Right lung (tissue), 5 donors: ENCODE measurements around the gene MAT2A. TPM values are rescaled to one million over a fixed set of nuclear protein-coding genes. Genes with fewer than 3 reads are reported as not detected.
A peak's percentile ranks its signal among the peaks of the same experiment; 100 is the strongest.
"Not testable (repeated sequence)": the region's sequence is repeated elsewhere in the genome, so short reads cannot be mapped to it uniquely, and the experiment has no call there.

Source experiments
- DNase-seq, 2 donors: peaks; one replicate each; pipeline ENCODE4 v3.0.0-alpha.2; 2013
- polyA plus RNA-seq, 5 donors: library from polyadenylated mRNA; unstranded; fragments of 120-200 nt; gene quantifications; one replicate each; pipeline versions ENCODE4 v1.2.1 to v1.2.3, GENCODE V29; 2013; ENCODE audit warnings: inconsistent platforms in 1 of 5, low replicate concordance in 1 of 5; ENCODE audit not compliant: insufficient read length in 5 of 5, insufficient read depth in 1 of 5

MAT2A gene
- polyA plus RNA-seq, 5 donors = 274 to 398 (median 339) TPM

DNA sequence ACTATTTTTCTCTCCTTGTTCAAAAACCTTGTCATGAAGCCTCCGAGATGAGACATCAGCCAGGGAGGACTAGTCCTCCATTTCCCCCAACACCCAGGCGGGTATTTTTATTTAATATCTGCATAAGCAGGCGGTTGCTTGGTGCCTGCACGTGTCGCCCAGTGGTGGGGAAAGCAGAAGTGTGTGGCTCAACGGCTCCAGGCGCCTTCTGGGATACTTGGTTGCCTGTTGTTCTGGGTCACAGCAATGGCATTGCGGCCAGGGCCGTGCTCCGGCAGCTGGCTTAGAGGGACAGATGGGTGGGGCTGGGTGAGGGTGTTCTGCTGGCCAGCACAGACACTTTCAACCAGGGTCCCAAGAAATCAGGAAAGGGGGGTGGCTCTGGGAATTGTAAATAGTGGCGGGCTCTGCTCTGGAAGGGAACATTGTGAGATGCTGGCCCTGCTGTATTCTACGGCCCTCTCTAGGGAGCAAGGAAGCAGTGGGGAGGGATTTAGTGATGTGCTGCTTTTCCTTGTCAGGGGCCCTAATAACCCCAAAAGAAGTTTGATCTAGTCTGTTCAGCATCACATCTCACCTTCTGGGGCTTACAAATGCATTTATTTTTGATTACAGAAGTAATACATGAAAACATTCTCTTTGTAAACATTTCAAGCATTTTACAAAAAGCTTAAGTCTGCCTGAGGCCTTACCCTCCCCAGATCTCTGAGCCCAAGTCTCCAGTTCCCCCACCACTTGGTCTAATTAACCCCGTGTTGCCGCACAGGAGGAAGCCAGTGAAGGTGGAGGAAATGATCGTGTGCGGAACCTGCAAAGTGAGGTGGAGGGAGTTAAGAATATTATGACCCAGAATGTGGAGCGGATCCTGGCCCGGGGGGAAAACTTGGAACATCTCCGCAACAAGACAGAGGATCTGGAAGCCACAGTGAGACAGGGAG is 39.5 kb downstream of the MAT2A start:
- DNase-seq = no peak

DNA sequence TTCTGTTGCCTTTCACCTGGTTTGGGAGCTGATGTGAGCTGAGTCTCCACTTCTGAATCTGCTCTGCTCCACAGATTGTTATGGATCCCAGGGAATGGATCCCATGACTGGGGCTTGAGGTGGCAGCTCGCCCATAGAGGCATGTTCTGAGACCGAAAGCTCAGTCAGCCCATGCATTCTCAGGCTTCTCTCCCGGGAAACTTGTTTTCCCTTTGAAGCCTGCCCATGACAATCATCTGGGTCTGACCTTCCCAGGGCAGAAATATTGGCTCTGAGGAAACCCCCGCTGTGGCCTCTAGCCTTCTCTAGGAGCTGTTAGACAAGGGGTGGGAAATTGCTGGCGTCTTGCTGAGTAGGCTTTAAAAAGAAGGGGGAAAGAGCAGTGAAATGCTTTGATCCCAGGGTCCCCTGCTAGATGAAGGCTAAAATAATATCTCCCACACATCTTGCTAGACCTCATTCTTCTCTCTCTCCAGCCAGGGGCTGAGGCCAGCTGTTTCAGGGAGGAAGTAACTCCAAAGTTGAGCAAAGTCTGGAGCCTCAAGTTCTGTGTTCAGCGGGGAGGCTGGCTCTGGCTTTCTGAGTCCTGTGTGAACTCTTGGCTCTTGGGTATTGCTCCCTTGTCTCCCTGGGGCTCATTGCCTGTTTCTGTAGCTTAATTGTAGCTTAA is 40.4 kb downstream of the MAT2A start:
- DNase-seq = peak in 1 of 2 donors; percentile 43

GRCh38 chr2:85580206-85580605 is 41.2 kb downstream of the MAT2A start:
- no peak for DNase-seq

DNA sequence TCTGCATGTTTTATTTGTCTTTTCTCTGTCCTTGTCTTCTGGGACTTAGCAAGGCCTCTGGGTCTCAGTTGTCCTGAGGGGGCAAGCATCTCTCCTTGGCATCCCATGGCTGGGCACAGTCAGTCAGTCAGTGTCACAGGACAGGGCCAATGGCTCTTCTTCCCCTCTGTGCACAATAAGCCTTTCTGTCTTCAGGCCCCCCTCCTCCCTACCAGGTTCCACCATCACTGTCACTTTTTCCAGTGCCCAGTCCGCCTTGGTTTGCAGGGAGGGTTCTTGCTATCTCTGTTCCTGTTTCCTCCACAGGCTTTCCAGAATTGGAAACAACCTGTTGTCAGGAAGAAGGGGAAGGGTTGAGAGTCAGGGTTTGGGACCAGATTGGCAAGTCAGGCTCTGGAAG is 43.5 kb downstream of the MAT2A start:
- DNase-seq = no peak

DNA sequence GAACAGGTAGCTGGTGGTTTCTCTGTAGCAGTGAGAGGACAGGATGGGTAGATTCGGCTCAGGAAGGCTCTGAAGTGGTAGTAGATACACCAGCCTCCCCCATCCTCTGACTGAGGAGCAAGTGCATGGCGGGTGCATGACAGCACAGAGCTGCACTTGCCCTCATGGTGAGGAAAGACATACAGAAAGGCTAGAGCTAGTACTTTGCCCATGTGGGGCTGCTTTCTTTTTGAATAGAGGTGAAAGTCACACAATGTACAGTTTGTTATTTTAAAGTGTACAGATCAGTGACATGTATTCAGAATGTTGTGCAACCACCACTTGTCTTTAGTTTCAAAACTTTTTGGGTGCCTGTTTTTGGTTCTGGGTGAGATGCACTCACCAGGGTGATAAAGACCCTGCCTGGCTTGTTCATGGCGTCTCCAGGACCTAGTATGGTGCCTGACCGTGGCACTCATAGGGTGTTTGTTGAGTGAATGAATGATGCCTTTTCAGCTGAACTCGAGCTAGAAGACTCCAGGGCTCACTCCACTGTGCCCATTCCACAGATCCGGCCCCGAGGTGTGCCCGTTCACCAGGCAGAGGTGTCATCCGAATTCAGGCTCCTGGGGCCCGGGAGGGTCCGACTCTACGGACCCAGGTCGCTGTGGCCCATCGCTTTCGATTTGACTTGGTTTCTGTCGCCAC is 44.8 kb downstream of the MAT2A start:
- no peak for DNase-seq

DNA sequence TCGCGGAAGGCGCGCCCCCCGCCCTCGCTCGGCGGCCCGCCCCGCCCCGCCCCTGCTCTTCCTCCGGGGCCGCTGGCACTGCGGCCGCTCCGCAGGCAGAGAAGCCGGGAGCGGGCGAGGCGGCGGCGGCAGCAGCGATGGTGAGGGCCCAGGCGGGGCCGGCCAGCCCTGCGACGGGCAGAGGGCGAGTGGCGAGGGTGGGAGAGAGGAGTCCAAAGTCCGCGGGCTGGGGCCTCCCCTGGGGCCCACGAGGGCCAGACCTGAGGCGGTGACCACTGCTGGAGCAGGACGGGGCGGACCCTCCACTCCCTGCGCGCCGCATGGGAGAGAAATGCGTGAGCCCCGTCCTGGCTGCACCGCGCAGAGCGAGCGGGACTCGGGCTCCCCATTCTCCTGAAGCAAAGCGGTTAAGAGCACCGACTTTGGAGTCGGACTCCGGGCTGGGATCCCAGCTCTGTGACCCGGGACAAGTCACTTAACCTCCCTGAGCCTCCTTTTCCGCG is 45.4 kb downstream of the MAT2A start, which contains the start of gene VAMP5:
Gene VAMP5 (plus strand): TSS at position 78 of the 503 bp plus-strand sequence. CDS start 60 bp downstream, at position 138.
- DNase-seq = peak in 1 of 2 donors; percentile 40

GRCh38 chr2:85584857-85585780 is 46.2 kb downstream of the MAT2A start:
- no peak for DNase-seq

- no peak for DNase-seq
Observed at GRCh38 chr2:85585781-85586105, 46.8 kb downstream of the MAT2A start.

GRCh38 chr2:85588236-85588635 is 49.3 kb downstream of the MAT2A start:
- DNase-seq = no peak

DNA sequence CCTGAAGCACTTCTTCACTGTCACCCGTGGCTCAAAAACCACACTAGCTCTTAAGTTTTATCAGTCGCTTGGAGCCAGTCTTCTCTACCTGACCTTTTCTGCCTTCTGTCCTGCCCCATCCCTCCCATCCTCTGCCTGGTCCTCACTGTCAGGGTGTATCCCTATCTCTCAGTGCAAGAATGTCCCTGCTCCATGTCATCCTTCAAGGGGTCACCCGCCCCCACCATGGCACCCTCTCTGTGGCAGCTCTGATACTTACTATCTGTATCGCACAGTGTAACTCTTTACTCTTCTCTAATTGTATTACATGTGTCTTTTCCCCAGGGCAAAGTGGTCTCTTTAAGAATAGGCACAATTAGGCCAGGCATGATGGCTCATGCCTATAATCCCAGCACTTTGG is 49.7 kb downstream of the MAT2A start:
- no peak for DNase-seq

DNA sequence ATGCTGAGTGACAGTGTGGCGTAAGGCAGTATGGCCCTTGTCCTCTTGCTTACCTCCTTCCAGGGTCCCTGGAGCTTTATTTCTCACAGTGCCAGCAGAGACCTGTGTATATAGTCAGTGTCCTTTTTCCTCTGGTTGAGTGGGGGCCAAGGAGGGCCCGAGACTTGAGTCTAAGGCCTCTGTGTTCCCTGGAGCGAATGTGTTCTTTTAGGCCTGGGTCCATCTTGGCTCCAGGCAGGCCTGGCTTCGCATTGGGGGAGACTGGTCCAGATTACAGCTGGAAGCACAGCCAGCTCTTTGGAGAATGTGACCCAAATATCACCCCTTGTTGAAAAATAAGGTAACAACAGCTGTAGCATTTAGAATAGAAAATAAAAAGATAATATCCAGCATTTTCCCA is 50.2 kb downstream of the MAT2A start:
- no peak for DNase-seq

GRCh38 chr2:85589982-85590791 is 51.2 kb downstream of the MAT2A start:
- DNase-seq = no peak

DNA sequence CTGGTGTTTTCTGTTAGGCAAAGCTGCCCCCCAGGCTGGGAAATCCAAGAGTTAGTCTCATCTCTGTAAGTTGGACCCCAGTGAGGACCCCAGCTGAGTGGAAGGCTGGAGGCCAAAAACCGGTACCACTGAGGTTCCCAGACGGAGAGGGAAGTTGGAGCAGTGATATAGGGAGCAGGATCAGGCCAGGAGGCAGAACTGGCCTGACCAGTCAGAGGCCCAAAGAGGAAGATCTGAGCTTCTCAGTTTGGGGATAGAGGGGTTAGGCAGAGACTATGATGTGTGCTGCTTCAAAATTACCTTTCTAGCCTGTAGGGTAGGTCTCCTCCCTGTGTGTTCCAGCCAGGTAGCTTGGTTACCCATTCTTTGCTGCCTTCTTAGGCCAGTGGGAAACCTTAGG is 52.0 kb downstream of the MAT2A start:
- no peak for DNase-seq

DNA sequence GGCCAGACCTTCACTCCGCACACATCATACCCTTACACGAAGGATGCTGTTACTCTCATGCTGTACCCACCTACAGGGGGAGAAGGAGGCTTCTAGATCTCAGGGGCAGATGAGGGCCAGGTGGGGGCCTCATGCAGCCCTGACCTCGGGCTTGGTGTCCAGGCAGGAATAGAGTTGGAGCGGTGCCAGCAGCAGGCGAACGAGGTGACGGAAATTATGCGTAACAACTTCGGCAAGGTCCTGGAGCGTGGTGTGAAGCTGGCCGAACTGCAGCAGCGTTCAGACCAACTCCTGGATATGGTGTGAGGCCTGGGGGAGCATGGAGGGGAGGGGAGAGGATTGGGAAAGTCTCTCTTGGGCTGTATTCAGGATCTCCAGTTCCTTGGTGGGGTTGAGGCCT is 52.6 kb downstream of the MAT2A start:
- no peak for DNase-seq

- DNase-seq = not testable (repeated sequence)
Observed at GRCh38 chr2:85592299-85592698, 53.3 kb downstream of the MAT2A start.

GRCh38 chr2:85593023-85593422 is 54.1 kb downstream of the MAT2A start:
- no peak for DNase-seq
